GM23338 (cell line): ENCODE data around the gene GRIA3.

ENCODE experiments used
- CTCF ChIP-seq, 2 experiments: fragments of 200-600 bp in 1 of 2; sonication (generic) in 1 of 2; conservative IDR thresholded peaks; 2 replicates each; pipeline versions ENCODE4 v1.5.1 to v1.6.1; 2016 to 2017; ENCODE audit warnings: antibody characterized with exemption in 2 of 2, low read depth in 2 of 2, mild to moderate bottlenecking in 2 of 2, moderate library complexity in 1 of 2
- EZH2 ChIP-seq: fragments of 200-600 bp; sonication (generic); IDR thresholded peaks from one replicate; pipeline ENCODE4 v1.8.0; 2017; ENCODE audit warnings: antibody characterized with exemption, mild to moderate bottlenecking, low read depth; ENCODE audit not compliant: unreplicated experiment
- POLR2AphosphoS5 ChIP-seq: IDR thresholded peaks from 2 replicates; pipeline ENCODE4 v1.6.1; 2016; ENCODE audit warnings: antibody characterized with exemption, low read depth
- REST ChIP-seq: IDR thresholded peaks from one replicate; pipeline ENCODE4 v1.6.1; 2018; ENCODE audit warnings: antibody characterized with exemption; ENCODE audit not compliant: unreplicated experiment

- TF ChIP-seq CTCF (conservative IDR thresholded peaks at IDR 0.05; ENCODE audit: low read depth in 2 of 2) = no peak
- TF ChIP-seq REST = no peak
- TF ChIP-seq POLR2AphosphoS5 = no peak
- TF ChIP-seq EZH2 = no peak
Observed at GRCh38 chrX:123172869-123173268, 11.2 kb upstream of the GRIA3 start.
